ENCODE results near the gene NUCB1.
"Not testable (repeated sequence)": the region's sequence is repeated elsewhere in the genome, so short reads cannot be mapped to it uniquely, and the experiment has no call there.

- TF ChIP-seq CTCF (IDR thresholded peaks at IDR 0.05; ENCODE audit: extremely low read depth in 1 of 2, insufficient read depth in 1 of 2, low read depth in 1 of 2, low read length in 2 of 2); MYC (IDR thresholded peaks at IDR 0.05; ENCODE audit: low read depth, low read length); POLR2AphosphoS5 (IDR thresholded peaks at IDR 0.05; ENCODE audit: insufficient read depth, low read depth, low read length); POLR2A (IDR thresholded peaks at IDR 0.05; ENCODE audit: low read depth, low read length); EZH2 (IDR thresholded peaks at IDR 0.05; ENCODE audit: borderline replicate concordance, low read depth, low read length, severe bottlenecking): not testable (repeated sequence)
- TF ChIP-seq, protein P1, sequence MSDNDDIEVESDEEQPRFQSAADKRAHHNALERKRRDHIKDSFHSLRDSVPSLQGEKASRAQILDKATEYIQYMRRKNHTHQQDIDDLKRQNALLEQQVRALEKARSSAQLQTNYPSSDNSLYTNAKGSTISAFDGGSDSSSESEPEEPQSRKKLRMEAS (IDR thresholded peaks at IDR 0.05; ENCODE audit: insufficient read depth, insufficient read length) = not testable (repeated sequence)
Measured at GRCh38 chr19:48925890-48926289, 25.8 kb downstream of the NUCB1 start.

All from endothelial cell of umbilical vein (primary cell).